ENCODE data around the gene GABRD. TPM values are rescaled to one million over a fixed set of nuclear protein-coding genes. Genes with fewer than 3 reads are reported as not detected.

GABRD gene
- total and polyA plus RNA-seq, 12 donors: 0.72 to 6.6 (median 3.0) TPM; not detected in 1

GRCh38 chr1:2053784-2054376, 34.7 kb downstream of the GABRD start:
- H3K36me3 ChIP-seq (replicated peaks in 1 of 2): peaks cover 0 to 4% of the 10 kb centered on the region in 2 donors
- H3K4me1 ChIP-seq (replicated peaks in 1 of 2): peaks cover 13 to 25% of the 10 kb centered on the region in 2 donors
- TF ChIP-seq CTCF (IDR thresholded peaks at IDR 0.05): no peak
- no peak for TF ChIP-seq POLR2A (IDR thresholded peaks at IDR 0.05)
- whole genome bisulfite sequencing, 4 donors: 63 to 87% (median 64%) methylated on average over 5 to 12 of the region's 12 CpGs
- no peak overlapping the region for H3K4me3 ChIP-seq
- intact Hi-C loops (cut with DNase I): no loop called here
- no peaks in the 10 kb centered on the region for H3K27me3 ChIP-seq
- peak in 5 of 7 donors; percentile 48 to 67 (median 58) for DNase-seq
- peak overlapping the region in 3 of 5 donors; percentile 3 to 71 (median 13) for H3K27ac ChIP-seq
- no peaks in the 10 kb centered on the region for H3K9me3 ChIP-seq (replicated peaks in 1 of 3)

GRCh38 chr1:2054560-2054959, 35.4 kb downstream of the GABRD start:
- Histone ChIP-seq H3K9me3 (replicated peaks in 1 of 3) (no peaks in the 10 kb centered on the region), H3K27ac (no peak overlapping the region), H3K4me3 (no peak overlapping the region), H3K27me3 (no peaks in the 10 kb centered on the region), H3K36me3 (replicated peaks in 1 of 2) (peaks cover 0 to 6% of the 10 kb centered on the region in 2 donors), H3K4me1 (replicated peaks in 1 of 2) (peaks cover 9 to 21% of the 10 kb centered on the region in 2 donors)
- no peak for DNase-seq
- no peak for TF ChIP-seq CTCF (IDR thresholded peaks at IDR 0.05)
- no peak for TF ChIP-seq POLR2A (IDR thresholded peaks at IDR 0.05)
- intact Hi-C loops (cut with DNase I): no loop called here
- 85 to 93% (median 88%) methylated on average over 19 to 22 of the region's 22 CpGs for WGBS, 4 donors

- no peaks in the 10 kb centered on the region for H3K27me3 ChIP-seq
- H3K27ac ChIP-seq: no peak overlapping the region
- intact Hi-C loops (cut with DNase I): no loop called here
- WGBS, 4 donors: 90 to 96% (median 94%) methylated on average over 4 to 29 of the region's 29 CpGs
- DNase-seq: no peak
- no peak overlapping the region for H3K4me3 ChIP-seq
- TF ChIP-seq CTCF (IDR thresholded peaks at IDR 0.05) (no peak), POLR2A (IDR thresholded peaks at IDR 0.05) (no peak)
- H3K9me3 ChIP-seq (replicated peaks in 1 of 3): no peaks in the 10 kb centered on the region
- H3K36me3 ChIP-seq (replicated peaks in 1 of 2): peaks cover 0 to 14% of the 10 kb centered on the region in 2 donors
- peaks cover 7 to 14% of the 10 kb centered on the region in 2 donors for H3K4me1 ChIP-seq (replicated peaks in 1 of 2)
Measured at GRCh38 chr1:2055911-2056575, 36.9 kb downstream of the GABRD start.

- intact Hi-C loops (cut with DNase I): no loop called here
- 92 to 97% (median 95%) methylated on average over 19 to 25 of the region's 25 CpGs for WGBS, 4 donors
Measured at GRCh38 chr1:2056955-2057590, 37.9 kb downstream of the GABRD start.

More at GRCh38 chr1:2056955-2057590, 37.9 kb downstream of the GABRD start:
- TF ChIP-seq POLR2A (IDR thresholded peaks at IDR 0.05) (no peak), CTCF (IDR thresholded peaks at IDR 0.05) (no peak)
- H3K4me3 ChIP-seq: no peak overlapping the region
- H3K36me3 ChIP-seq (replicated peaks in 1 of 2): peaks cover 0 to 14% of the 10 kb centered on the region in 2 donors
- H3K27ac ChIP-seq: no peak overlapping the region
- peaks cover 7% of the 10 kb centered on the region in 2 donors for H3K4me1 ChIP-seq (replicated peaks in 1 of 2)
- H3K9me3 ChIP-seq (replicated peaks in 1 of 3): no peaks in the 10 kb centered on the region
- no peaks in the 10 kb centered on the region for H3K27me3 ChIP-seq
- no peak for DNase-seq

All from adrenal gland (tissue), 12 donors.